Neural progenitor cell (in vitro differentiated cells): Measurements from ENCODE around the gene PLK5. TPM values are rescaled to one million over a fixed set of nuclear protein-coding genes. Genes with fewer than 3 reads are reported as not detected.

Source experiments
- DNase-seq: peaks from one replicate; pipeline ENCODE4 v3.0.0-alpha.2; 2016; ENCODE audit warnings: low spot score
- H2AFZ ChIP-seq: fragments of 200-600 bp; sonication (generic); replicated peaks from 2 replicates; pipeline ENCODE4 v1.6.1; 2016; ENCODE audit warnings: antibody characterized with exemption
- H3F3A ChIP-seq: fragments of 200-600 bp; sonication (generic); 2 replicates; pipeline ENCODE4 v1.6.1; 2016; ENCODE audit warnings: antibody characterized with exemption, low read depth
- H3K27ac ChIP-seq: fragments of 200-600 bp; sonication (generic); 2 replicates; pipeline ENCODE4 v1.5.1; 2016; ENCODE audit warnings: mild to moderate bottlenecking
- H3K27me3 ChIP-seq: fragments of 200-600 bp; sonication (generic); 2 replicates; pipeline ENCODE4 v1.6.1; 2016; ENCODE audit warnings: mild to moderate bottlenecking, moderate library complexity
- H3K36me3 ChIP-seq: fragments of 200-600 bp; sonication (generic); 2 replicates; pipeline ENCODE4 v1.5.1; 2016
- H3K4me1 ChIP-seq: fragments of 200-600 bp; sonication (generic); 2 replicates; pipeline ENCODE4 v1.6.1; 2016; ENCODE audit warnings: mixed run types
- H3K4me2 ChIP-seq: fragments of 200-600 bp; sonication (generic); 2 replicates; pipeline ENCODE4 v1.6.1; 2016
- H3K4me3 ChIP-seq: fragments of 200-600 bp; sonication (generic); 2 replicates; pipeline ENCODE4 v1.5.1; 2016
- H3K79me2 ChIP-seq: fragments of 200-600 bp; sonication (generic); 2 replicates; pipeline ENCODE4 v1.6.1; 2016; ENCODE audit warnings: low read depth
- H3K9ac ChIP-seq: fragments of 200-600 bp; sonication (generic); 2 replicates; pipeline ENCODE4 v1.6.1; 2016
- H3K9me3 ChIP-seq: fragments of 200-600 bp; sonication (generic); 2 replicates; pipeline ENCODE4 v1.5.1; 2016; ENCODE audit warnings: low read depth
- H4K20me1 ChIP-seq: fragments of 200-600 bp; sonication (generic); 2 replicates; pipeline ENCODE4 v1.6.1; 2016; ENCODE audit warnings: low read depth
- H3K27ac Mint-ChIP-seq: 3 replicates; pipeline ENCODE4 v1.8.0; 2021; ENCODE audit warnings: mixed read lengths
- H3K27me3 Mint-ChIP-seq: 2 replicates; pipeline ENCODE4 v1.8.0; 2022; ENCODE audit warnings: low read depth, mild to moderate bottlenecking, inconsistent platforms, moderate library complexity, mixed read lengths; ENCODE audit not compliant: insufficient read depth
- H3K36me3 Mint-ChIP-seq: 3 replicates; pipeline ENCODE4 v1.8.0; 2021; ENCODE audit warnings: mixed read lengths
- H3K4me1 Mint-ChIP-seq: 3 replicates; pipeline ENCODE4 v1.8.0; 2021; ENCODE audit warnings: mixed read lengths
- H3K4me3 Mint-ChIP-seq: 3 replicates; pipeline ENCODE4 v1.8.0; 2021; ENCODE audit warnings: mild to moderate bottlenecking, moderate library complexity, mixed read lengths
- H3K9me3 Mint-ChIP-seq: 3 replicates; pipeline ENCODE4 v1.8.0; 2020; ENCODE audit warnings: mixed read lengths
- CTCF ChIP-seq: fragments of 200-600 bp; sonication (generic); IDR thresholded peaks from 2 replicates; pipeline ENCODE4 v1.5.1; 2017; ENCODE audit warnings: antibody characterized with exemption, mild to moderate bottlenecking
- EZH2 ChIP-seq: fragments of 200-600 bp; sonication (generic); IDR thresholded peaks from 2 replicates; pipeline ENCODE4 v1.6.1; 2017; ENCODE audit warnings: antibody characterized with exemption, mild to moderate bottlenecking, moderate library complexity
- EZH2phosphoT487 ChIP-seq: fragments of 200-600 bp; sonication (generic); IDR thresholded peaks from 2 replicates; pipeline ENCODE4 v1.6.1; 2017; ENCODE audit warnings: antibody characterized with exemption
- total RNA-seq: library from RNA; depleted of rRNA; stranded (reverse); fragments of >200 nt; gene quantifications from 2 replicates; pipeline ENCODE4 v1.2.3, GENCODE V29; 2015; ENCODE audit warnings: low replicate concordance

The PLK5 gene
- total RNA-seq, 1 donor from 2014 or later: not detected

- Mint-ChIP-seq H3K27ac (no peak within 1 kb of the TSS), H3K27me3 (peaks cover 30% of the 10 kb centered on the region), H3K4me1 (peaks cover 11% of the 10 kb centered on the region), H3K36me3 (no peaks in the 10 kb centered on the region), H3K9me3 (no peaks in the 10 kb centered on the region), H3K4me3 (peak within 1 kb of the TSS; percentile 48)
- Histone ChIP-seq H3K36me3 (no peaks in the 10 kb centered on the region), H3K27ac (no peak within 1 kb of the TSS), H3K9me3 (no peaks in the 10 kb centered on the region), H3K27me3 (peaks cover 81% of the 10 kb centered on the region), H2AFZ (no peak within 1 kb of the TSS), H3K4me1 (peaks cover 13% of the 10 kb centered on the region), H3K9ac (no peak within 1 kb of the TSS), H3K4me3 (peak within 1 kb of the TSS; percentile 37), H3F3A (peaks cover 36% of the 10 kb centered on the region), H3K4me2 (peak within 1 kb of the TSS; percentile 70), H3K79me2 (no peaks in the 10 kb centered on the region), H4K20me1 (peaks cover 3% of the 10 kb centered on the region)
- TF ChIP-seq EZH2: peak; percentile 72
- peak; percentile 61 for TF ChIP-seq EZH2phosphoT487
- no peak for TF ChIP-seq CTCF
- peak; percentile 45 for DNase-seq
These were observed 11.0 kb upstream of the PLK5 start, which contains the start of gene ADAMTSL5 for GRCh38 chr19:1512671-1513498. ADAMTSL5 (minus strand) TSS chr19:1513019; CDS start chr19:1510943, 2,076 bp downstream.

- H3K79me2 ChIP-seq: no peaks in the 10 kb centered on the region
- H3K4me3 Mint-ChIP-seq: no peak overlapping the region
- H3K36me3 Mint-ChIP-seq: no peaks in the 10 kb centered on the region
- no peak overlapping the region for H3K27ac ChIP-seq
- TF ChIP-seq EZH2: no peak
- TF ChIP-seq CTCF: peak; percentile 61
- peak; percentile 11 for TF ChIP-seq EZH2phosphoT487
- H3K9ac ChIP-seq: no peak overlapping the region
- peaks cover 3% of the 10 kb centered on the region for H4K20me1 ChIP-seq
- no peaks in the 10 kb centered on the region for H3K36me3 ChIP-seq
- peaks cover 35% of the 10 kb centered on the region for H3K27me3 Mint-ChIP-seq
- H3K9me3 ChIP-seq: no peaks in the 10 kb centered on the region
- H3K27ac Mint-ChIP-seq: no peak overlapping the region
- H3K9me3 Mint-ChIP-seq: no peaks in the 10 kb centered on the region
- H3K4me1 Mint-ChIP-seq: peaks cover 9% of the 10 kb centered on the region
- no peak overlapping the region for H2AFZ ChIP-seq
- H3K4me1 ChIP-seq: peaks cover 13% of the 10 kb centered on the region
- H3K27me3 ChIP-seq: peaks cover 89% of the 10 kb centered on the region
- H3K4me2 ChIP-seq: peak overlapping the region; percentile 70
- peak overlapping the region; percentile 37 for H3K4me3 ChIP-seq
- H3F3A ChIP-seq: peaks cover 30% of the 10 kb centered on the region
- peak; percentile 57 for DNase-seq
These were observed 10.2 kb upstream of the PLK5 start for GRCh38 chr19:1513499-1514294.

GRCh38 chr19:1514295-1514661, 9.6 kb upstream of the PLK5 start:
- H3F3A ChIP-seq: peaks cover 24% of the 10 kb centered on the region
- H3K36me3 ChIP-seq: no peaks in the 10 kb centered on the region
- H3K27me3 Mint-ChIP-seq: peaks cover 35% of the 10 kb centered on the region
- no peak overlapping the region for H3K27ac Mint-ChIP-seq
- H4K20me1 ChIP-seq: peaks cover 3% of the 10 kb centered on the region
- no peak overlapping the region for H2AFZ ChIP-seq
- TF ChIP-seq EZH2 (no peak), EZH2phosphoT487 (no peak), CTCF (no peak)
- H3K9me3 ChIP-seq: no peaks in the 10 kb centered on the region
- peaks cover 7% of the 10 kb centered on the region for H3K4me1 Mint-ChIP-seq
- no peak overlapping the region for H3K9ac ChIP-seq
- peaks cover 93% of the 10 kb centered on the region for H3K27me3 ChIP-seq
- no peaks in the 10 kb centered on the region for H3K9me3 Mint-ChIP-seq
- no peak overlapping the region for H3K4me3 Mint-ChIP-seq
- H3K79me2 ChIP-seq: no peaks in the 10 kb centered on the region
- H3K4me3 ChIP-seq: no peak overlapping the region
- no peak overlapping the region for H3K4me2 ChIP-seq
- H3K36me3 Mint-ChIP-seq: no peaks in the 10 kb centered on the region
- no peak overlapping the region for H3K27ac ChIP-seq
- peaks cover 13% of the 10 kb centered on the region for H3K4me1 ChIP-seq
- no peak for DNase-seq
